SK-N-SH (cell line): ENCODE results near the gene TENT4A. TPM values are rescaled to one million over a fixed set of nuclear protein-coding genes. Genes with fewer than 3 reads are reported as not detected.

Source experiments
- CTCF ChIA-PET: fragments of 300-600, 350-600 bp; formaldehyde crosslinking; extraction: SDS; loops from one replicate; lab custom pipeline; 2021; lab: Yijun Ruan, JAX
- POLR2A ChIA-PET: fragments of 350-600 bp; sonication (Branson Sonifier 250); formaldehyde crosslinking; extraction: SDS; loops from one replicate; lab custom pipeline; 2020; ENCODE audit warnings: antibody characterized with exemption, inconsistent platforms; lab: Yijun Ruan, JAX
- DNase-seq: peaks from one replicate; pipeline ENCODE4 v3.0.0; 2012
- H2AFZ ChIP-seq: fragments of 200-600 bp; sonication (generic); 2 replicates; pipeline ENCODE4 v1.8.1; 2016; ENCODE audit warnings: antibody characterized with exemption, mild to moderate bottlenecking, low read depth
- H3F3A ChIP-seq: fragments of 200-600 bp; sonication (generic); replicated peaks from 2 replicates; pipeline ENCODE3; 2016; ENCODE audit warnings: antibody characterized with exemption, mild to moderate bottlenecking; ENCODE audit not compliant: insufficient read depth
- H3K27ac ChIP-seq, 2 experiments: fragments of 200-500 bp in 1 of 2; fragments of 200-600 bp in 1 of 2; sonication (Bioruptor generic) in 1 of 2; sonication (generic), shearing (Covaris generic) in 1 of 2; 2 replicates each; pipeline versions ENCODE4 v1.5.1 to v1.6.1; 2014 to 2016; ENCODE audit warnings: low read depth in 2 of 2, inconsistent platforms in 1 of 2, low read length in 1 of 2, mild to moderate bottlenecking in 1 of 2, mixed read lengths in 1 of 2
- H3K27me3 ChIP-seq: fragments of 200-600 bp; sonication (generic), shearing (Covaris generic); 2 replicates; pipeline ENCODE4 v1.6.1; 2016; ENCODE audit warnings: mixed run types; ENCODE audit not compliant: insufficient read depth
- H3K36me3 ChIP-seq, 2 experiments: fragments of 200-500 bp in 1 of 2; fragments of 200-600 bp in 1 of 2; sonication (Bioruptor generic) in 1 of 2; sonication (generic) in 1 of 2; replicated peaks in 1 of 2; 2 replicates each; pipeline versions ENCODE3 to v1.5.1; 2014 to 2016; ENCODE audit warnings: low read length in 1 of 2, mild to moderate bottlenecking in 1 of 2; ENCODE audit not compliant: insufficient read depth in 2 of 2, control insufficient read depth in 1 of 2
- H3K4me1 ChIP-seq, 2 experiments: fragments of 200-500 bp in 1 of 2; fragments of 200-600 bp in 1 of 2; sonication (Bioruptor generic) in 1 of 2; sonication (generic), shearing (Covaris generic) in 1 of 2; 2 replicates each; pipeline versions ENCODE4 v1.5.1 to v1.6.1; 2014 to 2016; ENCODE audit warnings: low read depth in 1 of 2, low read length in 1 of 2, mixed run types in 1 of 2; ENCODE audit not compliant: insufficient read depth in 2 of 2, control insufficient read depth in 1 of 2
- H3K4me2 ChIP-seq: fragments of 200-600 bp; sonication (generic), shearing (Covaris generic); 2 replicates; pipeline ENCODE4 v1.6.1; 2017; ENCODE audit warnings: mixed run types
- H3K4me3 ChIP-seq, 2 experiments: fragments of 200-500 bp in 1 of 2; fragments of 200-600 bp in 1 of 2; sonication (Bioruptor generic) in 1 of 2; sonication (generic), shearing (Covaris generic) in 1 of 2; 2 replicates each; pipeline versions ENCODE4 v1.5.1 to v1.8.1; 2014 to 2016; ENCODE audit warnings: low read depth in 2 of 2, inconsistent platforms in 1 of 2, low read length in 1 of 2, mild to moderate bottlenecking in 1 of 2, mixed read lengths in 1 of 2, moderate library complexity in 1 of 2
- H3K79me2 ChIP-seq: fragments of 200-600 bp; sonication (generic); 2 replicates; pipeline ENCODE4 v1.8.1; 2017; ENCODE audit warnings: mild to moderate bottlenecking; ENCODE audit not compliant: insufficient read depth
- H3K9ac ChIP-seq: fragments of 200-600 bp; sonication (generic); 2 replicates; pipeline ENCODE4 v1.6.1; 2017; ENCODE audit warnings: mixed run types
- H3K9me2 ChIP-seq: fragments of 200-600 bp; sonication (generic); 2 replicates; pipeline ENCODE4 v1.6.1; 2017; ENCODE audit warnings: mixed run types
- H3K9me3 ChIP-seq: fragments of 200-600 bp; sonication (generic); 2 replicates; pipeline ENCODE4 v1.6.1; 2017; ENCODE audit warnings: mixed run types, mild to moderate bottlenecking, moderate library complexity
- H4K20me1 ChIP-seq: fragments of 200-600 bp; sonication (generic); 2 replicates; pipeline ENCODE4 v1.6.1; 2017; ENCODE audit warnings: mild to moderate bottlenecking, mixed run types; ENCODE audit not compliant: insufficient read depth
- CHD2 ChIP-seq: fragments of 150-350 bp; IDR thresholded peaks from 2 replicates; pipeline ENCODE4 v1.6.1; 2018; ENCODE audit warnings: low read length; ENCODE audit not compliant: partially characterized antibody
- ELF1 ChIP-seq: IDR thresholded peaks from 2 replicates; pipeline ENCODE4 v1.4.0; 2012
- EZH2phosphoT487 ChIP-seq: fragments of 200-600 bp; sonication (generic); IDR thresholded peaks from 2 replicates; pipeline ENCODE4 v1.6.1; 2017; ENCODE audit warnings: low read depth, mixed run types, mild to moderate bottlenecking, antibody characterized with exemption, moderate library complexity, borderline replicate concordance
- FOXM1 ChIP-seq: IDR thresholded peaks from 2 replicates; pipeline ENCODE4 v1.4.0; 2012; ENCODE audit warnings: low read depth, mild to moderate bottlenecking
- GABPA ChIP-seq: IDR thresholded peaks from 2 replicates; pipeline ENCODE4 v1.4.0; 2012; ENCODE audit warnings: low read depth, mild to moderate bottlenecking
- GATA2 ChIP-seq: sonication (generic); formaldehyde crosslinking; IDR thresholded peaks from 2 replicates; pipeline ENCODE4 v1.5.0; 2020; ENCODE audit warnings: mild to moderate bottlenecking, missing genetic modification reagents
- JUND ChIP-seq: IDR thresholded peaks from 2 replicates; pipeline ENCODE4 v1.4.0; 2012
- MAX ChIP-seq: IDR thresholded peaks from 2 replicates; pipeline ENCODE4 v1.4.0; 2012; ENCODE audit warnings: low read depth
- NFIC ChIP-seq: IDR thresholded peaks from 2 replicates; pipeline ENCODE4 v1.4.0; 2012; ENCODE audit warnings: borderline replicate concordance
- NRF1 ChIP-seq: IDR thresholded peaks from 2 replicates; pipeline ENCODE4 v1.6.1; 2012; ENCODE audit warnings: low read depth, mild to moderate bottlenecking, low read length
- POLR2AphosphoS5 ChIP-seq: IDR thresholded peaks from 2 replicates; pipeline ENCODE4 v1.6.1; 2012; ENCODE audit warnings: low read depth, low read length
- RCOR1 ChIP-seq: fragments of 150-350 bp; IDR thresholded peaks from 2 replicates; pipeline ENCODE4 v1.6.1; 2017; ENCODE audit warnings: antibody characterized with exemption, low read length
- REST ChIP-seq: IDR thresholded peaks from 2 replicates; pipeline ENCODE4 v1.6.1; 2012; ENCODE audit warnings: mild to moderate bottlenecking, low read depth, low read length, moderate library complexity
- RFX5 ChIP-seq: IDR thresholded peaks from 2 replicates; pipeline ENCODE4 v1.6.1; 2012; ENCODE audit warnings: mild to moderate bottlenecking, improper control_type of control experiment, low read length
- RXRA ChIP-seq: IDR thresholded peaks from 2 replicates; pipeline ENCODE4 v1.4.0; 2012; ENCODE audit warnings: low read depth, mild to moderate bottlenecking, borderline replicate concordance
- SIN3A ChIP-seq: IDR thresholded peaks from 2 replicates; pipeline ENCODE4 v1.6.1; 2012; ENCODE audit warnings: low read depth, mild to moderate bottlenecking, low read length, moderate library complexity, borderline replicate concordance
- SMC3 ChIP-seq: IDR thresholded peaks from 2 replicates; pipeline ENCODE4 v1.6.1; 2012; ENCODE audit warnings: low read depth, low read length, improper control_type of control experiment
- TAF1 ChIP-seq: IDR thresholded peaks from 2 replicates; pipeline ENCODE4 v1.6.1; 2012; ENCODE audit warnings: low read depth, mild to moderate bottlenecking, low read length, moderate library complexity, borderline replicate concordance
- TEAD4 ChIP-seq: IDR thresholded peaks from 2 replicates; pipeline ENCODE4 v1.4.0; 2012; ENCODE audit warnings: mild to moderate bottlenecking, borderline replicate concordance; ENCODE audit not compliant: insufficient read depth
- YY1 ChIP-seq: IDR thresholded peaks from 2 replicates; pipeline ENCODE4 v1.4.0; 2012; ENCODE audit warnings: low read depth, mild to moderate bottlenecking
- WGBS: methylation state at CpG from one replicate; pipeline ENCODE4 v1.1.6; 2017; ENCODE audit warnings: low lambda C conversion rate; 5-methylcytosine and 5-hydroxymethylcytosine counted together
- polyA plus RNA-seq, 3 experiments: library from polyadenylated mRNA; depleted of rRNA; stranded (reverse); fragments of >200 nt; gene quantifications; 2 replicates each; pipeline ENCODE4 v1.2.3, GENCODE V29; 2012
- TF ChIP-seq, protein P1 (sequence below): fragments of 200-600 bp; sonication (generic); IDR thresholded peaks from 2 replicates; pipeline ENCODE4 v1.6.1; 2017; ENCODE audit warnings: antibody characterized with exemption, mild to moderate bottlenecking, moderate library complexity

TENT4A gene
- polyA plus RNA-seq, 1 of the 3 experiments (the other 2 are of a cell fraction), result 6.0 TPM

DNA sequence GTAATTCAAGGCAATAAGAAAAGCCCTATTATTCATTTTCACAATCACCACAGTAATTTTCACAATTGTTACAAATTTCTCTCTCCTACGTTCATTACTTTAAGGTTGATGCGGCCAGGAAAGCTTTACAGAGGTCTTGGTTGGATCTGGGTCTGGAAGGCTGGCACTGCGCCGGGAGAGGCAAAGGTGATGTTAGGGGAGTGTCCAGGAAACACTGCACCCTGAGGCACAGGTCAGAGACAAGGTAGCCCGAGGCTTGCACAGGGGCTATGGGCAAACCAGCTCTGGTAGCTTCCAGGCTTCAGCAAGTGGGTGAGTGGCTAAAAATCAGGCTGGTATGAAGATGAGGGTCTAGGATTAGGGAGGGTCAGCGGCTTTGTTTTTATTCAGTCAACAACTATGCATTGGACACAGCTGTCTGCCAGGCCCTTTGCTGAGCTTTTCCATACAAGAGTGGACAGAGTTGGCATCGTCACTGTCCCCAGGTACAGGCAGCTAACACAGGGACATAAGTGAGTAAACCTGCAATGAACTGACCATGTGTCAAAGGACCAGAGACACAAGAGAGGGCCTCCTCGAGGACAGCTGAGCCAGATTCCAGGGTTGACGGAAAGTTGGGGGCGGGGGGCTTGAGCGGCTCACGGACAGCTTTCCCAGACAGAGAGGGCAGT, 12.4 kb upstream of the TENT4A start (continued):
- TF ChIP-seq, protein P1, sequence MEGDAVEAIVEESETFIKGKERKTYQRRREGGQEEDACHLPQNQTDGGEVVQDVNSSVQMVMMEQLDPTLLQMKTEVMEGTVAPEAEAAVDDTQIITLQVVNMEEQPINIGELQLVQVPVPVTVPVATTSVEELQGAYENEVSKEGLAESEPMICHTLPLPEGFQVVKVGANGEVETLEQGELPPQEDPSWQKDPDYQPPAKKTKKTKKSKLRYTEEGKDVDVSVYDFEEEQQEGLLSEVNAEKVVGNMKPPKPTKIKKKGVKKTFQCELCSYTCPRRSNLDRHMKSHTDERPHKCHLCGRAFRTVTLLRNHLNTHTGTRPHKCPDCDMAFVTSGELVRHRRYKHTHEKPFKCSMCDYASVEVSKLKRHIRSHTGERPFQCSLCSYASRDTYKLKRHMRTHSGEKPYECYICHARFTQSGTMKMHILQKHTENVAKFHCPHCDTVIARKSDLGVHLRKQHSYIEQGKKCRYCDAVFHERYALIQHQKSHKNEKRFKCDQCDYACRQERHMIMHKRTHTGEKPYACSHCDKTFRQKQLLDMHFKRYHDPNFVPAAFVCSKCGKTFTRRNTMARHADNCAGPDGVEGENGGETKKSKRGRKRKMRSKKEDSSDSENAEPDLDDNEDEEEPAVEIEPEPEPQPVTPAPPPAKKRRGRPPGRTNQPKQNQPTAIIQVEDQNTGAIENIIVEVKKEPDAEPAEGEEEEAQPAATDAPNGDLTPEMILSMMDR, result no peak
- TF ChIP-seq TEAD4, result no peak
- TF ChIP-seq RFX5, result no peak
- TF ChIP-seq CHD2, result no peak

GRCh38 chr5:6701491-6701890, 11.7 kb upstream of the TENT4A start:
- ChIA-PET CTCF (no interaction called here), POLR2A (no interaction called here)
- Histone ChIP-seq H3K79me2 (no peaks in the 10 kb centered on the region), H3K9me2 (no peaks in the 10 kb centered on the region), H3K4me2 (no peak overlapping the region), H3K27me3 (no peaks in the 10 kb centered on the region), H4K20me1 (no peaks in the 10 kb centered on the region), H3K9me3 (no peaks in the 10 kb centered on the region), H3K27ac (no peak overlapping the region), H3K9ac (no peak overlapping the region), H2AFZ (no peak overlapping the region), H3K36me3 (no peaks in the 10 kb centered on the region), H3K4me3 (no peak overlapping the region), H3F3A (no peaks in the 10 kb centered on the region), H3K4me1 (peaks cover 9 to 22% of the 10 kb centered on the region in 2 experiments; a peak in 3 of 4 replicates)
- 86% methylated on average over 12 of the region's 12 CpGs for WGBS
- DNase-seq, result no peak
- TF ChIP-seq POLR2AphosphoS5 (no peak), SMC3 (no peak), GABPA (no peak), TAF1 (no peak), GATA2 (CRISPR knock-in tag) (no peak), YY1 (no peak), JUND (no peak), ELF1 (no peak), RCOR1 (no peak), REST (no peak), MAX (no peak), EZH2phosphoT487 (no peak), RXRA (no peak), FOXM1 (no peak), SIN3A (no peak), NFIC (no peak), NRF1 (no peak)
